ENCODE results near the gene ACER1. TPM values are rescaled to one million over a fixed set of nuclear protein-coding genes. Genes with fewer than 3 reads are reported as not detected.
"Not testable (repeated sequence)": the region's sequence is repeated elsewhere in the genome, so short reads cannot be mapped to it uniquely, and the experiment has no call there.

ACER1 gene
- total and polyA plus RNA-seq, 2 experiments from 2014 or later, result not detected

DNA sequence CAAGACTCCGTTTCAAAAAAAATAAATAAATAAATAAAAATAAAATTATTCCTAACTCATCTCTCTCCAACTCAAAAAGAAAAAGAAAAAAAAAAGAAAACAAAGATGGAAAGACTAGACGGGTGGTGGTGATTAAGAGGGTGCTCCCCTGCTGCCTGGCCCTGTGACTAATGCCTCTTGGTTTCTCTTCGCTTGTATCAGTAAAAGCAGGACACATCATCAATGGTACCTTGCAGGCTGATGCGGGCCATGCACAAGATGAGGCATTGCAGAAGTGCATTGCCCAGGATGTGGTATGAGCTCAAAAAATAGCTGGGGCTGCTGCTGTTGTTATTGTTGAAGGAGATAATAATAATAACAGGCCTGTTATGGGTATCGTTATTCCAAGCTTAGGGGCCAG lies 14.6 kb downstream of the ACER1 start (continued):
- TF ChIP-seq ZNF114 (CRISPR knock-in tag; IDR thresholded peaks at IDR 0.05) (no peak), NANOG (IDR thresholded peaks at IDR 0.05; ENCODE audit: borderline replicate concordance) (no peak), REST (IDR thresholded peaks at IDR 0.05; ENCODE audit: unreplicated experiment) (no peak)

- not testable (repeated sequence) for H3F3A ChIP-seq (replicated peaks; ENCODE audit: low read depth); H3K4me1 Mint-ChIP-seq; H3K4me1 ChIP-seq (ENCODE audit: insufficient read depth); H3K79me2 ChIP-seq (replicated peaks; ENCODE audit: insufficient read depth); ATAC-seq; H3K27me3 ChIP-seq (ENCODE audit: insufficient read depth); H3K4me3 ChIP-seq; DNase-seq (ENCODE audit: low spot score); H3K4me2 ChIP-seq; H3K27ac ChIP-seq (ENCODE audit: low read depth); H3K36me3 ChIP-seq (ENCODE audit: insufficient read depth); H3K27ac Mint-ChIP-seq; H3K9me2 ChIP-seq (ENCODE audit: insufficient read depth); H3K4me3 Mint-ChIP-seq; H2AFZ ChIP-seq; H3K27me3 Mint-ChIP-seq (ENCODE audit: insufficient read depth, low read depth, poor library complexity); H4K20me1 ChIP-seq (replicated peaks; ENCODE audit: insufficient read depth)
- Mint-ChIP-seq H3K9me3 (peaks cover 86% of the 10 kb centered on the region), H3K36me3 (ENCODE audit: low read depth) (peaks cover 21% of the 10 kb centered on the region; the same call in 2 of the 3 replicates)
Observed at GRCh38 chr19:6315646-6316045, 17.8 kb downstream of the ACER1 start.

DNA sequence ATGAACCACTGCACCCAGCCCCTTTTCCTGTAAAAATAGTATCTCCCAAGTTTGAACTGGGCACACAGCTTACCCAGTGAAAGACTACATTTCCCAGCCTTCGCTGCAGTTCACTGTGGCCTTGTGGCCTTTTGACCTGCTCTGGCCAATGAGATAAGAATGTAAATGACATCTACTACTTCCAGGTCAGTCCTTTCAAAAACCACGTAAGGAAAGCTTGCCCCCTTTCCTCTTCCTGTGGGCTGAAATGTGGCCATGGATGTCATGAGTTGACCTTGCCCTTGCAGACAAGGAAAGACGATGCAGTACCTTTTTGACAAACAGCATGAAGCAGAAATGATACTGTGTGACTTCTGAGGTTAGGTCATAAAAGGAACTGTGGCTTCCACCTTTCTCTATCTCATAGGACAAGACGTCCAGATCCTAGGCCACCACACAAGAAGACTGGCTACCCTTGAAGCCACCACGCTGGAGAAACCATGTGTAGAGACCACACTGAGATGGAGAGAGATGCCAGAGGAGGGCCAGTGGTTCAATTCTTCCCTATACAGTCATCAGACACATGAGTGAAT lies 19.9 kb downstream of the ACER1 start:
- no peaks in the 10 kb centered on the region for H3K4me1 Mint-ChIP-seq
- no peaks in the 10 kb centered on the region for H4K20me1 ChIP-seq (replicated peaks; ENCODE audit: insufficient read depth)
- no peak overlapping the region for H3K4me3 Mint-ChIP-seq
- peaks cover 16% of the 10 kb centered on the region; the same call in 2 of the 3 replicates for H3K36me3 Mint-ChIP-seq (ENCODE audit: low read depth)
- H3K9me3 Mint-ChIP-seq, result peaks cover 88% of the 10 kb centered on the region
- H3K27ac Mint-ChIP-seq, result no peak overlapping the region
- no peaks in the 10 kb centered on the region for H3K9me2 ChIP-seq (ENCODE audit: insufficient read depth)
- peaks cover 5% of the 10 kb centered on the region for H3K27me3 Mint-ChIP-seq (ENCODE audit: insufficient read depth, low read depth, poor library complexity)
- DNase-seq (ENCODE audit: low spot score) (no peak), ATAC-seq (no peak)
- no peak overlapping the region for H3K27ac ChIP-seq (ENCODE audit: low read depth)
- no peak overlapping the region for H3K4me3 ChIP-seq
- no peaks in the 10 kb centered on the region for H3F3A ChIP-seq (replicated peaks; ENCODE audit: low read depth)
- H3K36me3 ChIP-seq (ENCODE audit: insufficient read depth), result no peaks in the 10 kb centered on the region
- H3K27me3 ChIP-seq (ENCODE audit: insufficient read depth), result no peaks in the 10 kb centered on the region
- no peak overlapping the region for H3K4me2 ChIP-seq
- no peaks in the 10 kb centered on the region for H3K4me1 ChIP-seq (ENCODE audit: insufficient read depth)
- no peaks in the 10 kb centered on the region for H3K79me2 ChIP-seq (replicated peaks; ENCODE audit: insufficient read depth)
- H2AFZ ChIP-seq, result no peak overlapping the region
- TF ChIP-seq ETS1 (IDR thresholded peaks at IDR 0.05) (no peak), POLR2AphosphoS5 (IDR thresholded peaks at IDR 0.05; ENCODE audit: low read depth) (no peak), CREB1 (CRISPR knock-in tag; IDR thresholded peaks at IDR 0.05; ENCODE audit: low read depth) (no peak), EZH2 (IDR thresholded peaks at IDR 0.05; ENCODE audit: low read depth, unreplicated experiment) (no peak), ZNF331 (CRISPR knock-in tag; IDR thresholded peaks at IDR 0.05; ENCODE audit: low read depth) (no peak)
- TF ChIP-seq, protein P1, sequence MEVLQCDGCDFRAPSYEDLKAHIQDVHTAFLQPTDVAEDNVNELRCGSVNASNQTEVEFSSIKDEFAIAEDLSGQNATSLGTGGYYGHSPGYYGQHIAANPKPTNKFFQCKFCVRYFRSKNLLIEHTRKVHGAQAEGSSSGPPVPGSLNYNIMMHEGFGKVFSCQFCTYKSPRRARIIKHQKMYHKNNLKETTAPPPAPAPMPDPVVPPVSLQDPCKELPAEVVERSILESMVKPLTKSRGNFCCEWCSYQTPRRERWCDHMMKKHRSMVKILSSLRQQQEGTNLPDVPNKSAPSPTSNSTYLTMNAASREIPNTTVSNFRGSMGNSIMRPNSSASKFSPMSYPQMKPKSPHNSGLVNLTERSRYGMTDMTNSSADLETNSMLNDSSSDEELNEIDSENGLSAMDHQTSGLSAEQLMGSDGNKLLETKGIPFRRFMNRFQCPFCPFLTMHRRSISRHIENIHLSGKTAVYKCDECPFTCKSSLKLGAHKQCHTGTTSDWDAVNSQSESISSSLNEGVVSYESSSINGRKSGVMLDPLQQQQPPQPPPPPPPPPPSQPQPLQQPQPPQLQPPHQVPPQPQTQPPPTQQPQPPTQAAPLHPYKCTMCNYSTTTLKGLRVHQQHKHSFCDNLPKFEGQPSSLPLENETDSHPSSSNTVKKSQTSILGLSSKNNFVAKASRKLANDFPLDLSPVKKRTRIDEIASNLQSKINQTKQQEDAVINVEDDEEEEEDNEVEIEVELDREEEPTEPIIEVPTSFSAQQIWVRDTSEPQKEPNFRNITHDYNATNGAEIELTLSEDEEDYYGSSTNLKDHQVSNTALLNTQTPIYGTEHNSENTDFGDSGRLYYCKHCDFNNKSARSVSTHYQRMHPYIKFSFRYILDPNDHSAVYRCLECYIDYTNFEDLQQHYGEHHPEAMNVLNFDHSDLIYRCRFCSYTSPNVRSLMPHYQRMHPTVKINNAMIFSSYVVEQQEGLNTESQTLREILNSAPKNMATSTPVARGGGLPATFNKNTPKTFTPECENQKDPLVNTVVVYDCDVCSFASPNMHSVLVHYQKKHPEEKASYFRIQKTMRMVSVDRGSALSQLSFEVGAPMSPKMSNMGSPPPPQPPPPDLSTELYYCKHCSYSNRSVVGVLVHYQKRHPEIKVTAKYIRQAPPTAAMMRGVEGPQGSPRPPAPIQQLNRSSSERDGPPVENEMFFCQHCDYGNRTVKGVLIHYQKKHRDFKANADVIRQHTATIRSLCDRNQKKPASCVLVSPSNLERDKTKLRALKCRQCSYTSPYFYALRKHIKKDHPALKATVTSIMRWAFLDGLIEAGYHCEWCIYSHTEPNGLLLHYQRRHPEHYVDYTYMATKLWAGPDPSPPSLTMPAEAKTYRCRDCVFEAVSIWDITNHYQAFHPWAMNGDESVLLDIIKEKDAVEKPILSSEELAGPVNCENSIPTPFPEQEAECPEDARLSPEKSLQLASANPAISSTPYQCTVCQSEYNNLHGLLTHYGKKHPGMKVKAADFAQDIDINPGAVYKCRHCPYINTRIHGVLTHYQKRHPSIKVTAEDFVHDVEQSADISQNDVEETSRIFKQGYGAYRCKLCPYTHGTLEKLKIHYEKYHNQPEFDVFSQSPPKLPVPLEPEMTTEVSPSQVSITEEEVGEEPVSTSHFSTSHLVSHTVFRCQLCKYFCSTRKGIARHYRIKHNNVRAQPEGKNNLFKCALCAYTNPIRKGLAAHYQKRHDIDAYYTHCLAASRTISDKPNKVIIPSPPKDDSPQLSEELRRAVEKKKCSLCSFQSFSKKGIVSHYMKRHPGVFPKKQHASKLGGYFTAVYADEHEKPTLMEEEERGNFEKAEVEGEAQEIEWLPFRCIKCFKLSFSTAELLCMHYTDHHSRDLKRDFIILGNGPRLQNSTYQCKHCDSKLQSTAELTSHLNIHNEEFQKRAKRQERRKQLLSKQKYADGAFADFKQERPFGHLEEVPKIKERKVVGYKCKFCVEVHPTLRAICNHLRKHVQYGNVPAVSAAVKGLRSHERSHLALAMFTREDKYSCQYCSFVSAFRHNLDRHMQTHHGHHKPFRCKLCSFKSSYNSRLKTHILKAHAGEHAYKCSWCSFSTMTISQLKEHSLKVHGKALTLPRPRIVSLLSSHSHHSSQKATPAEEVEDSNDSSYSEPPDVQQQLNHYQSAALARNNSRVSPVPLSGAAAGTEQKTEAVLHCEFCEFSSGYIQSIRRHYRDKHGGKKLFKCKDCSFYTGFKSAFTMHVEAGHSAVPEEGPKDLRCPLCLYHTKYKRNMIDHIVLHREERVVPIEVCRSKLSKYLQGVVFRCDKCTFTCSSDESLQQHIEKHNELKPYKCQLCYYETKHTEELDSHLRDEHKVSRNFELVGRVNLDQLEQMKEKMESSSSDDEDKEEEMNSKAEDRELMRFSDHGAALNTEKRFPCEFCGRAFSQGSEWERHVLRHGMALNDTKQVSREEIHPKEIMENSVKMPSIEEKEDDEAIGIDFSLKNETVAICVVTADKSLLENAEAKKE (CRISPR knock-in tag; IDR thresholded peaks at IDR 0.05), result no peak
